Smooth muscle cell (in vitro differentiated cells): ENCODE results near the gene RANBP3. TPM values are rescaled to one million over a fixed set of nuclear protein-coding genes. Genes with fewer than 3 reads are reported as not detected.

Source experiments
- DNase-seq: peaks from one replicate; lab custom pipeline; 2025; ENCODE audit not compliant: unreplicated experiment; lab: John Stamatoyannopoulos, UW
- H2AFZ ChIP-seq: fragments of 200-600 bp; sonication (generic); 2 replicates; pipeline ENCODE4 v1.6.0; 2016; ENCODE audit warnings: antibody characterized with exemption, low read depth, mild to moderate bottlenecking
- H3F3A ChIP-seq: fragments of 200-600 bp; sonication (generic); 2 replicates; pipeline ENCODE4 v1.6.0; 2017; ENCODE audit warnings: antibody characterized with exemption, low read depth
- H3K27ac ChIP-seq: fragments of 200-600 bp; sonication (generic); 2 replicates; pipeline ENCODE4 v1.5.1; 2016; ENCODE audit warnings: low read depth, mild to moderate bottlenecking
- H3K27me3 ChIP-seq: fragments of 200-600 bp; sonication (generic); 2 replicates; pipeline ENCODE4 v1.6.1; 2016; ENCODE audit warnings: low read depth, mild to moderate bottlenecking
- H3K36me3 ChIP-seq: fragments of 200-600 bp; sonication (generic); 2 replicates; pipeline ENCODE4 v1.5.1; 2016; ENCODE audit warnings: low read depth
- H3K4me1 ChIP-seq: fragments of 200-600 bp; sonication (generic); 2 replicates; pipeline ENCODE4 v1.5.1; 2016; ENCODE audit warnings: low read depth
- H3K4me2 ChIP-seq: fragments of 200-600 bp; sonication (generic); 2 replicates; pipeline ENCODE4 v1.6.0; 2016; ENCODE audit warnings: mild to moderate bottlenecking
- H3K4me3 ChIP-seq: fragments of 200-600 bp; sonication (generic); 2 replicates; pipeline ENCODE4 v1.5.1; 2016; ENCODE audit warnings: mild to moderate bottlenecking
- H3K79me2 ChIP-seq: fragments of 200-600 bp; sonication (generic); 2 replicates; pipeline ENCODE4 v1.6.0; 2016; ENCODE audit warnings: low read depth, mild to moderate bottlenecking
- H3K9ac ChIP-seq: fragments of 200-600 bp; sonication (generic); 2 replicates; pipeline ENCODE4 v1.6.0; 2016; ENCODE audit warnings: low read depth
- H3K9me3 ChIP-seq: fragments of 200-600 bp; sonication (generic); replicated peaks from 2 replicates; pipeline ENCODE4 v1.5.1; 2016; ENCODE audit warnings: low read depth
- H4K20me1 ChIP-seq: fragments of 200-600 bp; sonication (generic); 2 replicates; pipeline ENCODE4 v1.6.0; 2016; ENCODE audit warnings: low read depth
- WGBS: methylation state at CpG from one replicate; pipeline ENCODE4 v1.1.7; 2016; ENCODE audit warnings: low lambda C conversion rate; 5-methylcytosine and 5-hydroxymethylcytosine counted together
- polyA plus RNA-seq: library from polyadenylated mRNA; unstranded; fragments of >200 nt; fragmentation: Nextera tagmentation; extraction: Ambion mirVana; gene quantifications from 2 replicates; pipeline ENCODE4 v1.2.1, GENCODE V29; 2016
- total RNA-seq: library from RNA; depleted of rRNA; stranded (reverse); fragments of >200 nt; gene quantifications from 2 replicates; pipeline ENCODE4 v1.2.3, GENCODE V29; 2014
- TF ChIP-seq, protein P1 (sequence below): fragments of 200-600 bp; sonication (generic); IDR thresholded peaks from 2 replicates; pipeline ENCODE4 v1.5.1; 2017; ENCODE audit warnings: borderline replicate concordance, mild to moderate bottlenecking, antibody characterized with exemption; ENCODE audit not compliant: insufficient read depth, poor library complexity, severe bottlenecking

The RANBP3 gene
- total and polyA plus RNA-seq, 2 experiments from 2014 or later, result 13.4 to 65.8 TPM

DNA sequence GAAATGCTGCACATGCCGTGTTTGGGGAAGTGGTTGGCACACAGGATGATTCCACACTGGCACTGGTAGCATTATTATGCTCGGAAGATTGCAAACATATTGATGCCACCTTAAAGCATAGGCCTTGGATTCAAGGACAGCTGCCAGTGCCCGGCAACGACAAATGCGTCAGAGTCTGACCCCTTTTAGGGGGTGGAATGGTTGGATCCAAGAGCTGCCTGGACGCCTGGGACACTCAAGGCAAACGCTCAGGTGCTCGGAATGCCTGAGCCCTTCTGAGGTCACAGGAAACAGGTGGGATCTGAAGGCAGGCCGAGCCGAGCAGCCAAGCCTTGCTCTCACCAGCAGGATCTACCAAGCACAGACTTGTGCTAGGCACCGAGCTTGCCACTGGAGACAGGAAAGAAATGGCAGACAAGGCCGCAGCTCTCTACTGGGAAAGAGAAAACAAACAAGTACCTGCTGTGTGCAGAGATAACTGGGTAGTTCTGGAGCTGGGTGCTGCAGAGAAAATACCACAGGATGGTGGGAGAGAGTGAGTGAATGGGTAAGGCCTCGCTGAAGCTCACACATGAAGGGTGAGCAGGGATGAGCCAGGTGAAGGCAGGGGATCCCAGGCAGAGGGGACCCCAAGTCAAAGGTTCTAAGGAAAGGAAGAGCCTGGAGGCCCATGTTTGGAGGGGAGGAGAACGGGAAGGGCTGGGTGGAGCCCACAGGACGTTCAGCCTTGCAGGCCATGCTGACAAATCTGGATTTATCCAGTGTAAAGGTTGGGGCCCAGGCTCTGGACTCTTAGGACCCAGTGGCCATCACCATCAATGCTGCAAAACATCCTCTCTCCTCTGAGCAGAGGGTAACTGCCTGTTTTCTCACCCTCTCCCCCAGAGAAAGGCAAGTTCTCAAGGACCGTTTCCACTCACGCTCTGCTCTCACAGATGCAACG lies 9.2 kb downstream of the RANBP3 start:
- DNase-seq, result no peak
- H3F3A ChIP-seq, result peaks cover 9% of the 10 kb centered on the region
- TF ChIP-seq, protein P1, sequence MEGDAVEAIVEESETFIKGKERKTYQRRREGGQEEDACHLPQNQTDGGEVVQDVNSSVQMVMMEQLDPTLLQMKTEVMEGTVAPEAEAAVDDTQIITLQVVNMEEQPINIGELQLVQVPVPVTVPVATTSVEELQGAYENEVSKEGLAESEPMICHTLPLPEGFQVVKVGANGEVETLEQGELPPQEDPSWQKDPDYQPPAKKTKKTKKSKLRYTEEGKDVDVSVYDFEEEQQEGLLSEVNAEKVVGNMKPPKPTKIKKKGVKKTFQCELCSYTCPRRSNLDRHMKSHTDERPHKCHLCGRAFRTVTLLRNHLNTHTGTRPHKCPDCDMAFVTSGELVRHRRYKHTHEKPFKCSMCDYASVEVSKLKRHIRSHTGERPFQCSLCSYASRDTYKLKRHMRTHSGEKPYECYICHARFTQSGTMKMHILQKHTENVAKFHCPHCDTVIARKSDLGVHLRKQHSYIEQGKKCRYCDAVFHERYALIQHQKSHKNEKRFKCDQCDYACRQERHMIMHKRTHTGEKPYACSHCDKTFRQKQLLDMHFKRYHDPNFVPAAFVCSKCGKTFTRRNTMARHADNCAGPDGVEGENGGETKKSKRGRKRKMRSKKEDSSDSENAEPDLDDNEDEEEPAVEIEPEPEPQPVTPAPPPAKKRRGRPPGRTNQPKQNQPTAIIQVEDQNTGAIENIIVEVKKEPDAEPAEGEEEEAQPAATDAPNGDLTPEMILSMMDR, result no peak
- H3K27me3 ChIP-seq, result no peaks in the 10 kb centered on the region
- H3K27ac ChIP-seq, result peak overlapping the region; percentile 54
- no peaks in the 10 kb centered on the region for H3K36me3 ChIP-seq
- no peaks in the 10 kb centered on the region for H3K9me3 ChIP-seq
- no peak overlapping the region for H2AFZ ChIP-seq
- no peaks in the 10 kb centered on the region for H3K4me1 ChIP-seq
- 76% methylated on average over 18 of the region's 18 CpGs for WGBS
- H3K9ac ChIP-seq, result no peak overlapping the region
- H3K4me2 ChIP-seq, result no peak overlapping the region
- H4K20me1 ChIP-seq, result peaks cover 100% of the 10 kb centered on the region
- H3K4me3 ChIP-seq, result no peak overlapping the region
- peaks cover 96% of the 10 kb centered on the region for H3K79me2 ChIP-seq

DNA sequence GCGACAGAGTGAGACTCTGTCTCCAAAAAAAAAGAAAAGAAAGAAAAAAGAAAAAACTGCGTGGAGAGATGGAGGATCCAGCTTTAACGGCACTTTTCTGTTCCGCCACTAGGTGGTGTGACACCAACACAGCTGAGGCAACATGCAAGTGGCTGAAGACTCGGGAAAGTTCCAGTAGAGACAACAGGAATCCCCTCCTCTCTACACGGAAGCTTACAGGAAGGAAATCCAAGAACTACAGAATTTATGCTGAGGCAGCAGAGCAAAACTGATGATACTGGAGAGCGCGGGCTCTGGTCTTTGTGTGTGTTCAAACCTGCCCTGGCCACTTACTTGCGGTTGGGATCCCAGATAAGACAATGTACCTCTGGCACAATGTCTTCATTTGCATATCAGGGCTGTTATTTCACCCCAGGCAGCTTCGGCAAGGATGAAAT lies 9.9 kb downstream of the RANBP3 start:
- WGBS, result 13% methylated on average over 10 of the region's 10 CpGs
- Histone ChIP-seq H3K4me2 (no peak overlapping the region), H3K27me3 (no peaks in the 10 kb centered on the region), H3K9me3 (no peaks in the 10 kb centered on the region), H3K79me2 (peaks cover 96% of the 10 kb centered on the region), H3K9ac (no peak overlapping the region), H3K36me3 (no peaks in the 10 kb centered on the region), H4K20me1 (peaks cover 100% of the 10 kb centered on the region), H3K4me1 (no peaks in the 10 kb centered on the region), H3K4me3 (no peak overlapping the region), H2AFZ (no peak overlapping the region), H3K27ac (peak overlapping the region; percentile 54), H3F3A (peaks cover 9% of the 10 kb centered on the region)
- peak; percentile 17 for DNase-seq
- TF ChIP-seq, protein P1, result peak; percentile 81

DNA sequence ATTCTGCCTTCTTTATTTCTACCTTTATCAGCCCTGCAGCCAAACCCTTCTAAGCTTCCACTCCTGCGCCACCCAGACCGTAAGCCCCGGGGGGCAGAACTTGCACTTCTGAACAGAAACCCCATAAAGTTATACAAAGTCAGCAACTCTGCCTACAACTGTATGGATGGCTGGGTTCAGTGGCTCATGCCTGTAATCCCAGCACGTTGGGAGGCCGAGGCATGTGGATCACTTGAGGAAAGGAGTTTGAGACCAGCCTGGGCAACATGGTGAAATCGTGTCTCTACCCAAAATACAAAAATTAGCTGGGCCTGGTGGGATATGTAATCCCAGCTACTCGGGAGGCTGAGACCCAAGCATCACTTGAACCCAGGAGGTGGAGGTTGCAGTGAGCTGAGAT lies 10.4 kb downstream of the RANBP3 start:
- Histone ChIP-seq H3K4me3 (no peak overlapping the region), H3F3A (peaks cover 9% of the 10 kb centered on the region), H3K9ac (no peak overlapping the region), H3K27ac (peak overlapping the region; percentile 54), H3K36me3 (no peaks in the 10 kb centered on the region), H3K27me3 (no peaks in the 10 kb centered on the region), H3K4me2 (no peak overlapping the region), H2AFZ (no peak overlapping the region), H3K4me1 (no peaks in the 10 kb centered on the region), H3K79me2 (peaks cover 94% of the 10 kb centered on the region), H4K20me1 (peaks cover 100% of the 10 kb centered on the region), H3K9me3 (no peaks in the 10 kb centered on the region)
- 79% methylated on average over 7 of the region's 7 CpGs for WGBS
- DNase-seq, result no peak
- TF ChIP-seq, protein P1, result no peak

DNA sequence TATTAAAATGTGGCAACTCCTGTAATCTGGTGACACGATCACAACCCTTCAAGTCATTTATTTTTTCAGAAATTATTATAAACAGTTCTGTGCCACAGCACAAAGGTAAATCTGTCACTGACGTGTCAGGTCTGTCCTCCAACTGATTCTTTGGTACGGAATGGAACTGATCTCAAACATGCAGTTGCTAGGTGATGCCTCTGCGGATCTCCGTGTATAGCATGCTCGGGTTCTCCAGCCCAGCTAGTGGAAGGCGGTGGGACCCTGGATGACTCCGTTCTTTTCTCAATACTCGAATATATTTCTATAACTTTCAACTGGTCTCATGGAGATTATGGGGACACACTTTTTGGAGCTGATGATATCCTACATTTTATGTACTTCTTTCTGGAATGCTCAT lies 11.0 kb downstream of the RANBP3 start:
- Histone ChIP-seq H3K79me2 (peaks cover 94% of the 10 kb centered on the region), H3F3A (peaks cover 9% of the 10 kb centered on the region), H3K4me2 (no peak overlapping the region), H3K4me1 (no peaks in the 10 kb centered on the region), H3K9ac (no peak overlapping the region), H3K4me3 (no peak overlapping the region), H2AFZ (no peak overlapping the region), H3K27ac (peak overlapping the region; percentile 76), H3K9me3 (no peaks in the 10 kb centered on the region), H4K20me1 (peaks cover 100% of the 10 kb centered on the region), H3K36me3 (no peaks in the 10 kb centered on the region), H3K27me3 (no peaks in the 10 kb centered on the region)
- DNase-seq, result no peak
- TF ChIP-seq, protein P1, result no peak
- 94% methylated on average over 9 of the region's 9 CpGs for WGBS
